HepG2 (cell line): ENCODE measurements around the gene ZNF683. TPM values are rescaled to one million over a fixed set of nuclear protein-coding genes. Genes with fewer than 3 reads are reported as not detected.

Experiments
- AKNA ChIP-seq: sonication (generic); formaldehyde crosslinking; IDR thresholded peaks from 2 replicates; pipeline ENCODE4 v1.4.0; 2020; ENCODE audit warnings: missing genetic modification reagents, borderline replicate concordance
- ARID5B ChIP-seq: IDR thresholded peaks from 2 replicates; pipeline ENCODE4 v1.4.0; 2020; ENCODE audit warnings: mild to moderate bottlenecking, missing genetic modification reagents
- FOSL2 ChIP-seq: sonication (generic); formaldehyde crosslinking; IDR thresholded peaks from 2 replicates; pipeline ENCODE4 v1.4.0; 2020; ENCODE audit warnings: missing genetic modification reagents
- MAX ChIP-seq: IDR thresholded peaks from 2 replicates; pipeline ENCODE4 v1.6.1; 2012; ENCODE audit warnings: inconsistent platforms
- NFYC ChIP-seq: IDR thresholded peaks from 2 replicates; pipeline ENCODE4 v1.6.1; 2016; ENCODE audit warnings: missing genetic modification reagents, missing compliant biosample characterization
- REXO4 ChIP-seq: sonication (generic); formaldehyde crosslinking; IDR thresholded peaks from 2 replicates; pipeline ENCODE4 v1.8.0; 2022; ENCODE audit warnings: missing genetic modification reagents, mild to moderate bottlenecking, borderline replicate concordance
- TCF12 ChIP-seq, 2 experiments: fragments of 450-650 bp in 1 of 2; sonication (generic) in 1 of 2; formaldehyde crosslinking in 1 of 2; IDR thresholded peaks; 2 replicates each; pipeline versions ENCODE4 v1.6.1 to v1.8.0; 2017 to 2022; ENCODE audit warnings: antibody characterized with exemption in 1 of 2, mild to moderate bottlenecking in 1 of 2, missing genetic modification reagents in 1 of 2, moderate library complexity in 1 of 2
- ZNF292 ChIP-seq: sonication (generic); formaldehyde crosslinking; IDR thresholded peaks from 2 replicates; pipeline ENCODE4 v1.8.1; 2022; ENCODE audit warnings: mild to moderate bottlenecking, low read depth, missing genetic modification reagents, borderline replicate concordance
- ZNF501 ChIP-seq: sonication (generic); formaldehyde crosslinking; IDR thresholded peaks from 2 replicates; pipeline ENCODE4 v1.5.1; 2020; ENCODE audit warnings: mild to moderate bottlenecking, moderate library complexity, missing genetic modification reagents
- ZNF510 ChIP-seq: sonication (generic); formaldehyde crosslinking; IDR thresholded peaks from 2 replicates; pipeline ENCODE4 v1.4.0; 2020; ENCODE audit warnings: low read depth, mild to moderate bottlenecking, missing genetic modification reagents
- ZNF512B ChIP-seq: sonication (generic); formaldehyde crosslinking; IDR thresholded peaks from 2 replicates; pipeline ENCODE4 v1.5.1; 2020; ENCODE audit warnings: missing genetic modification reagents, mild to moderate bottlenecking, borderline replicate concordance
- ZNF543 ChIP-seq: sonication (generic); formaldehyde crosslinking; IDR thresholded peaks from 2 replicates; pipeline ENCODE4 v1.4.0; 2020; ENCODE audit warnings: mild to moderate bottlenecking, missing genetic modification reagents
- ZNF550 ChIP-seq: sonication (generic); formaldehyde crosslinking; IDR thresholded peaks from 2 replicates; pipeline ENCODE4 v1.4.0; 2020; ENCODE audit warnings: mild to moderate bottlenecking, missing genetic modification reagents, borderline replicate concordance
- ZNF672 ChIP-seq: sonication (generic); formaldehyde crosslinking; IDR thresholded peaks from 2 replicates; pipeline ENCODE4 v1.8.1; 2022; ENCODE audit warnings: missing genetic modification reagents
- ZNF747 ChIP-seq: sonication (generic); formaldehyde crosslinking; IDR thresholded peaks from 2 replicates; pipeline ENCODE4 v1.8.1; 2023; ENCODE audit warnings: missing genetic modification reagents, mild to moderate bottlenecking, borderline replicate concordance
- ZSCAN21 ChIP-seq: sonication (generic); formaldehyde crosslinking; IDR thresholded peaks from 2 replicates; pipeline ENCODE4 v1.8.0; 2022; ENCODE audit warnings: mild to moderate bottlenecking, missing genetic modification reagents, moderate library complexity, borderline replicate concordance
- polyA plus RNA-seq, 8 experiments: library from polyadenylated mRNA; depleted of rRNA in 3 of 8; stranded (reverse) in 7 of 8; unstranded in 1 of 8; fragments of >200 nt; fragmentation: Illumina TruSeq in 4 of 8; extraction: Trizol in 4 of 8; gene quantifications; 2 replicates each; pipeline versions ENCODE4 v1.2.1 to v1.2.3, GENCODE V29; 2011 to 2016; ENCODE audit warnings: low read depth in 4 of 8, missing spikeins in 1 of 8, mixed read lengths in 1 of 8; ENCODE audit not compliant: insufficient read depth in 1 of 8
- total RNA-seq, 5 experiments: library from RNA; depleted of rRNA; stranded (reverse); fragments of >200 nt; fragmentation: Illumina TruSeq; extraction: Trizol; gene quantifications; 2 replicates each; pipeline ENCODE4 v1.2.3, GENCODE V29; 2016; ENCODE audit warnings: low read depth in 1 of 5

The ZNF683 gene
- total and polyA plus RNA-seq, 2 of the 13 experiments (the other 11 are each of a cell fraction or from before 2014, with no cell fraction given), result not detected

- peak; percentile 100 for TF ChIP-seq ZSCAN21 (CRISPR knock-in tag)
- peak; percentile 99 for TF ChIP-seq ZNF543 (CRISPR knock-in tag)
- peak; percentile 100 for TF ChIP-seq ZNF747 (CRISPR knock-in tag)
- peak; percentile 81 for TF ChIP-seq MAX
- peak; percentile 100 for TF ChIP-seq ZNF510
- peak; percentile 94 for TF ChIP-seq FOSL2 (CRISPR knock-in tag)
- peak; percentile 100 for TF ChIP-seq AKNA (CRISPR knock-in tag)
- no peak for TF ChIP-seq TCF12 (IDR thresholded peaks at IDR 0.05)
- peak; percentile 98 for TF ChIP-seq TCF12 (CRISPR knock-in tag; IDR thresholded peaks at IDR 0.05)
- TF ChIP-seq NFYC (CRISPR knock-in tag), result peak; percentile 76
- peak; percentile 94; the same call in 1 of the 2 replicates for TF ChIP-seq ZNF550 (CRISPR knock-in tag)
- peak; percentile 99 for TF ChIP-seq ZNF501 (CRISPR knock-in tag)
- peak; percentile 98 for TF ChIP-seq ARID5B (CRISPR knock-in tag)
- peak; percentile 95 for TF ChIP-seq ZNF292 (CRISPR knock-in tag)
- TF ChIP-seq REXO4 (CRISPR knock-in tag), result peak; percentile 99
- TF ChIP-seq ZNF672, result peak; percentile 96; the same call in 1 of the 2 replicates
- peak; percentile 98; the same call in 1 of the 2 replicates for TF ChIP-seq ZNF512B (CRISPR knock-in tag)
Measured at GRCh38 chr1:26408604-26409003, 36.1 kb upstream of the ZNF683 start (continued).
